Measurements from ENCODE around the gene G0S2. TPM values are rescaled to one million over a fixed set of nuclear protein-coding genes. Genes with fewer than 3 reads are reported as not detected.

Gene G0S2
- total RNA-seq, 5 donors from 2014 or later (not counting 1 experiment from before 2014, with no cell fraction given) = 0.32 to 0.60 (median 0.59) TPM; not detected in 2

DNA sequence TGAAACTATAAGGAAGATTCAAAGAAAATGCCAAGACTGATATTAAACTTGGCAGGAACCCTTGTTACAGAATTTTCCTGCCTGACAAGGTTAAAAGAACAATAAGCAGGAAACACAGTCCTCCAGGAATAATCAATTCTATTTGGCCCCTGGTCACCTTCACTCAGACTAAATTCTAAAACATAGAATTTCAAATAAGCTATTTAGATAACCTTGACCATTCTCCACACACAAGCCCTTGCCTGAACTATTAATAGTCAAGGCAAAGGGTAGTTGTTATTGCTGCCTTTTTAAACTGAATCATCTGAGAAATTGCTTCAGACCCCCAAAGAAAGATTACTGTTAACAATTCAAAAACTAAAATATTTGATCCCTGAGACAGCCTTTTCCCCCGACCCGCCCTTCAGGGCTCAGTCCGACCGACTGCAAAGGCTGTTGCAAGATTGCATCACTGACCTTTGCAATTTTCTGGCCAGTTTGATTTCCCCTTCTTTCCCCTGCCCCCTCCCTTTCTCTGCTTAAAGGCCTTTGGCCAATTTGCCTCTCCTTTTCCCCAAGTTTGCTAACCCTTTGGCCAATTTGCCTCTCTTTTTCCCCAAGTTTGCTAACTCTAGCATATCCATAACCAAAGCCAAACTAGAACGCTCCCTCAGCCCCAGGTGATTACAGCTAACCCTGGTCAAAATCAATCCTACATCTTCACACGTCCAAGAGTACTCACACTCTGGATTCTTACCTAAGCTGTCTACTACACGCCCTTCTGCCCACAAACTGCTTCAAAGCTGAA is 1.4 kb upstream of the G0S2 start:
- peaks cover 2 to 27% of the 10 kb centered on the region in 2 experiments for H3K4me1 ChIP-seq (ENCODE audit: control insufficient read depth in 1 of 2, extremely low read depth in 1 of 2, insufficient read depth in 2 of 2, low read length in 2 of 2)
- peaks cover 40 to 51% (median 41%) of the 10 kb centered on the region in 3 donors for H3K4me1 Mint-ChIP-seq
- peak overlapping the region in 2 of 3 donors; percentile 62 to 86 for H3K4me3 Mint-ChIP-seq
- ATAC-seq (replicated peaks in 1 of 4) (no peak), DNase-seq (no peak)
- no peaks in the 10 kb centered on the region for H3K36me3 Mint-ChIP-seq
- CTCF ChIA-PET = interaction anchor here in 1 of 2 donors (0.5 to 0.8 kb wide), 3 partner anchors 10 to 234 kb away, joined by 3 to 5 read pairs (median 4); partner anchors contain the start of gene LAMB3
- no peaks in the 10 kb centered on the region for H3K9me3 ChIP-seq
- POLR2A ChIA-PET = no interaction called here
- H3K27ac Mint-ChIP-seq = no peak overlapping the region
- WGBS (ENCODE audit: insufficient coverage) = 91% methylated on average over 5 of the region's 7 CpGs
- no peaks in the 10 kb centered on the region for H3K36me3 ChIP-seq (ENCODE audit: control insufficient read depth in 2 of 2, extremely low read depth in 1 of 2, insufficient read depth in 1 of 2, low read length in 1 of 2)
- H3K27ac ChIP-seq (ENCODE audit: low read length) = no peak overlapping the region
- peaks cover 3 to 17% of the 10 kb centered on the region in 2 experiments for H3K27me3 ChIP-seq (replicated peaks in 1 of 2; ENCODE audit: control insufficient read depth in 2 of 2, extremely low read depth in 1 of 2, insufficient read depth in 2 of 2, low read length in 1 of 2)
- H3K9me3 Mint-ChIP-seq = peaks cover 0 to 3% (median 0%) of the 10 kb centered on the region in 3 donors
- no peak overlapping the region for H3K4me3 ChIP-seq (ENCODE audit: control insufficient read depth in 1 of 2, extremely low read depth in 1 of 2, low read length in 1 of 2)
- peaks cover 35 to 38% of the 10 kb centered on the region in 2 donors for H3K27me3 Mint-ChIP-seq

DNA sequence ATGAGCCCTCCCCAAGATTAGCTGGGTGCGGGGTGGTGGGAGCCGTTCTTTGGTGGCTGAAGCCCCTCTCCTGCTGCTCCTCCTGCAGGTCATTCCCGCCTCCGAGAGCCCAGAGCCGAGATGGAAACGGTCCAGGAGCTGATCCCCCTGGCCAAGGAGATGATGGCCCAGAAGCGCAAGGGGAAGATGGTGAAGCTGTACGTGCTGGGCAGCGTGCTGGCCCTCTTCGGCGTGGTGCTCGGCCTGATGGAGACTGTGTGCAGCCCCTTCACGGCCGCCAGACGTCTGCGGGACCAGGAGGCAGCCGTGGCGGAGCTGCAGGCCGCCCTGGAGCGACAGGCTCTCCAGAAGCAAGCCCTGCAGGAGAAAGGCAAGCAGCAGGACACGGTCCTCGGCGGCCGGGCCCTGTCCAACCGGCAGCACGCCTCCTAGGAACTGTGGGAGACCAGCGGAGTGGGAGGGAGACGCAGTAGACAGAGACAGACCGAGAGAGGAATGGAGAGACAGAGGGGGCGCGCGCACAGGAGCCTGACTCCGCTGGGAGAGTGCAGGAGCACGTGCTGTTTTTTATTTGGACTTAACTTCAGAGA is 448 bp downstream of the G0S2 start:
- Mint-ChIP-seq H3K4me1 (peaks cover 40 to 51% (median 41%) of the 10 kb centered on the region in 3 donors), H3K4me3 (peak overlapping the region; percentile 62 to 86 (median 76)), H3K36me3 (no peaks in the 10 kb centered on the region), H3K27ac (peak overlapping the region in 1 of 2 donors; percentile 27), H3K27me3 (peaks cover 38% of the 10 kb centered on the region in 2 donors), H3K9me3 (peaks cover 0 to 3% (median 0%) of the 10 kb centered on the region in 3 donors)
- Histone ChIP-seq H3K27me3 (replicated peaks in 1 of 2; ENCODE audit: control insufficient read depth in 2 of 2, extremely low read depth in 1 of 2, insufficient read depth in 2 of 2, low read length in 1 of 2) (peaks cover 3 to 17% of the 10 kb centered on the region in 2 experiments), H3K27ac (ENCODE audit: low read length) (no peak overlapping the region), H3K4me3 (ENCODE audit: control insufficient read depth in 1 of 2, extremely low read depth in 1 of 2, low read length in 1 of 2) (peak overlapping the region; percentile 50 to 75), H3K9me3 (no peaks in the 10 kb centered on the region), H3K4me1 (ENCODE audit: control insufficient read depth in 1 of 2, extremely low read depth in 1 of 2, insufficient read depth in 2 of 2, low read length in 2 of 2) (peaks cover 2 to 27% of the 10 kb centered on the region in 2 experiments), H3K36me3 (ENCODE audit: control insufficient read depth in 2 of 2, extremely low read depth in 1 of 2, insufficient read depth in 1 of 2, low read length in 1 of 2) (no peaks in the 10 kb centered on the region)
- DNase-seq (no peak), ATAC-seq (replicated peaks in 1 of 4) (peak; percentile 21 to 42 (median 36))
- CTCF ChIA-PET = no interaction called here
- 16% methylated on average over 32 of the region's 34 CpGs for WGBS (ENCODE audit: insufficient coverage)
- POLR2A ChIA-PET = no interaction called here

DNA sequence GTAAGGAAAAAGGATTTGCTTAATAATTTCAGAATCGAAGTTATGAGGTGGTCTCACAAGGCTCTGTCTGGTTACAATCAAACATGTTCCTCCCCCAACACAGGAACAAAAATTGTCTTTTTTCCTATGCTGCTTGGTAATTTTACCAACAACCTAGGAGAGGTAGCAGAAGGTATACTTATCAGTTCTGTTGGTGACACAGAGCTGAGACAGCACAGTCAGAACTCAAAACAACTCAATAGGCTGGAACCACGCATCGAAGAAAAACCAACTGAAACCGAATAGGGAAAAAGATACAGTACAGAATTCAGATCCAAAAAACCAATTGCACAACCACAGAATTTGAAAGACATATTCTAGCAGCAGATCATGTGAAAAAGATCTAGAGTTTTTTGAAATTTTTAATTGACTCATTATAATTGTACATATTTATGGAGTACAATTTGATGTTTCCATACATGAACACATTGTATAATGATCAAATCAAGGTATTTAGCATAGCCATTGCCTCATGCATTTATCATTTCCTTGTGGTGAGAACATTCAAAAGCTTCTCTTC is 3.8 kb downstream of the G0S2 start:
- ChIA-PET POLR2A (no interaction called here), CTCF (no interaction called here)
- WGBS (ENCODE audit: insufficient coverage) = no CpG with 5 or more reads among the region's 4 CpGs
- Histone ChIP-seq H3K27me3 (replicated peaks in 1 of 2; ENCODE audit: control insufficient read depth in 2 of 2, extremely low read depth in 1 of 2, insufficient read depth in 2 of 2, low read length in 1 of 2) (peaks cover 6 to 17% of the 10 kb centered on the region in 2 experiments), H3K4me3 (ENCODE audit: control insufficient read depth in 1 of 2, extremely low read depth in 1 of 2, low read length in 1 of 2) (no peak overlapping the region), H3K9me3 (no peaks in the 10 kb centered on the region), H3K27ac (ENCODE audit: low read length) (no peak overlapping the region), H3K36me3 (ENCODE audit: control insufficient read depth in 2 of 2, extremely low read depth in 1 of 2, insufficient read depth in 1 of 2, low read length in 1 of 2) (no peaks in the 10 kb centered on the region), H3K4me1 (ENCODE audit: control insufficient read depth in 1 of 2, extremely low read depth in 1 of 2, insufficient read depth in 2 of 2, low read length in 2 of 2) (peaks cover 2 to 19% of the 10 kb centered on the region in 2 experiments)
- no peak overlapping the region for H3K27ac Mint-ChIP-seq
- DNase-seq (no peak), ATAC-seq (replicated peaks in 1 of 4) (no peak)
- H3K27me3 Mint-ChIP-seq = peaks cover 37 to 40% of the 10 kb centered on the region in 2 donors
- no peaks in the 10 kb centered on the region for H3K36me3 Mint-ChIP-seq
- H3K4me3 Mint-ChIP-seq = no peak overlapping the region
- peaks cover 20 to 23% (median 22%) of the 10 kb centered on the region in 3 donors for H3K4me1 Mint-ChIP-seq
- H3K9me3 Mint-ChIP-seq = no peaks in the 10 kb centered on the region

DNA sequence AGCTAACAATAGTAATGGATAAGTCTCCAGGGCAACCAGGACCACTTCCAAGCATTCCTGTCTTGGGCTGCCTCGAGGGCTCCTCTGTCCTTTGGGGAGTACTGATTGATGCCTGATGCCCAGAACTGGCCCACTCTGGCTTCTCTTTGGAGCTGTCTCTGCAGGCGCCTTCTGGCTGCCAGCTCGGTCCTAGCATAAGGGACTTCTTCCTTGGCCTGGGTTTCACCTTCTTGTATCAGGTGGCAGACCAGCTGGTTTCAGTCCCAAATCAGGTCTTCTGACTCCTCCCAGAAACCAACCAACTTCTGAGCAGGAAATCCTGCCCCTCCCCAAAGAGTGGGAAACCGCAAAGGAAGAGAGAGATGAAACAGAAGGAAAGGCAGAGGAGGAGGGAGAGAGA is 10.6 kb downstream of the G0S2 start:
- H3K27ac Mint-ChIP-seq = peak overlapping the region; percentile 71 to 74
- peaks cover 37 to 51% (median 43%) of the 10 kb centered on the region in 3 donors for H3K4me1 Mint-ChIP-seq
- Histone ChIP-seq H3K36me3 (ENCODE audit: control insufficient read depth in 2 of 2, extremely low read depth in 1 of 2, insufficient read depth in 1 of 2, low read length in 1 of 2) (no peaks in the 10 kb centered on the region), H3K9me3 (no peaks in the 10 kb centered on the region), H3K27ac (ENCODE audit: low read length) (peak overlapping the region; percentile 11), H3K4me1 (ENCODE audit: control insufficient read depth in 1 of 2, extremely low read depth in 1 of 2, insufficient read depth in 2 of 2, low read length in 2 of 2) (peaks cover 21 to 24% of the 10 kb centered on the region in 2 experiments), H3K27me3 (replicated peaks in 1 of 2; ENCODE audit: control insufficient read depth in 2 of 2, extremely low read depth in 1 of 2, insufficient read depth in 2 of 2, low read length in 1 of 2) (peaks cover 0 to 3% of the 10 kb centered on the region in 2 experiments), H3K4me3 (ENCODE audit: control insufficient read depth in 1 of 2, extremely low read depth in 1 of 2, low read length in 1 of 2) (peak overlapping the region in 1 of 2 donors; percentile 42)
- ChIA-PET CTCF (interaction anchor here in 1 of 2 donors (1.0 kb wide), 1 partner anchor 120 kb away, joined by 3 read pairs; no protein-coding TSS in a partner anchor), POLR2A (no interaction called here)
- peak; percentile 40 to 81 (median 64) for ATAC-seq (replicated peaks in 1 of 4)
- peak overlapping the region; percentile 42 to 82 (median 48) for H3K4me3 Mint-ChIP-seq
- DNase-seq = peak in 9 of 35 experiments; percentile 1 to 49 (median 11)
- H3K36me3 Mint-ChIP-seq = no peaks in the 10 kb centered on the region
- no peaks in the 10 kb centered on the region for H3K9me3 Mint-ChIP-seq
- 33% methylated on average over 2 of the region's 4 CpGs for WGBS (ENCODE audit: insufficient coverage)
- H3K27me3 Mint-ChIP-seq = peaks cover 2 to 4% of the 10 kb centered on the region in 2 donors

DNA sequence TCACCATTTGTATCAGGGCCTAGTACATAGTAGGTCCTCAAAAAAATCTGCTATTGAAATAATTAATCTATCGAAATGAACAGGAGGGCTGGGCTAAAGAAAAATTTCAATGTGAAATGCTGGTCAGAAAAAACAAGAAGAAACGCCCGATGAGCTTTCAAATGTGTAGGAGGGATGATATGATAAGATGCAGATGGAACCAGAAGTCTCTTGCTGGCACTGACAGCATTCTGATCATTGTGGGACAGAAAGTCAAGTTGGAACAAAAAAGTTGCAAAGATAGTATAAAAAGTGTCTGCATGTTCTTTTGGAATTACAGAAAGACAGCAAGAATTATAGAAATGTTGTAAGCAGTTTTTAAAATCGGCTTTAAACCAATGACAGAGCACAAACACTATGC is 11.1 kb downstream of the G0S2 start:
- Mint-ChIP-seq H3K27ac (peak overlapping the region; percentile 71 to 74), H3K36me3 (no peaks in the 10 kb centered on the region), H3K4me3 (peak overlapping the region in 1 of 3 donors; percentile 82), H3K4me1 (peaks cover 37 to 51% (median 43%) of the 10 kb centered on the region in 3 donors), H3K27me3 (peaks cover 0 to under 1% of the 10 kb centered on the region in 2 donors), H3K9me3 (no peaks in the 10 kb centered on the region)
- Histone ChIP-seq H3K27ac (ENCODE audit: low read length) (no peak overlapping the region), H3K4me3 (ENCODE audit: control insufficient read depth in 1 of 2, extremely low read depth in 1 of 2, low read length in 1 of 2) (no peak overlapping the region), H3K9me3 (no peaks in the 10 kb centered on the region), H3K4me1 (ENCODE audit: control insufficient read depth in 1 of 2, extremely low read depth in 1 of 2, insufficient read depth in 2 of 2, low read length in 2 of 2) (peaks cover 21 to 24% of the 10 kb centered on the region in 2 experiments), H3K27me3 (replicated peaks in 1 of 2; ENCODE audit: control insufficient read depth in 2 of 2, extremely low read depth in 1 of 2, insufficient read depth in 2 of 2, low read length in 1 of 2) (peaks cover 0 to 3% of the 10 kb centered on the region in 2 experiments), H3K36me3 (ENCODE audit: control insufficient read depth in 2 of 2, extremely low read depth in 1 of 2, insufficient read depth in 1 of 2, low read length in 1 of 2) (no peaks in the 10 kb centered on the region)
- DNase-seq = no peak
- 25% methylated on average over 2 of the region's 4 CpGs for WGBS (ENCODE audit: insufficient coverage)
- no peak for ATAC-seq (replicated peaks in 1 of 4)
- ChIA-PET CTCF (interaction anchor here in 1 of 2 donors (1.0 kb wide), 1 partner anchor 120 kb away, joined by 3 read pairs; no protein-coding TSS in a partner anchor), POLR2A (no interaction called here)

DNA sequence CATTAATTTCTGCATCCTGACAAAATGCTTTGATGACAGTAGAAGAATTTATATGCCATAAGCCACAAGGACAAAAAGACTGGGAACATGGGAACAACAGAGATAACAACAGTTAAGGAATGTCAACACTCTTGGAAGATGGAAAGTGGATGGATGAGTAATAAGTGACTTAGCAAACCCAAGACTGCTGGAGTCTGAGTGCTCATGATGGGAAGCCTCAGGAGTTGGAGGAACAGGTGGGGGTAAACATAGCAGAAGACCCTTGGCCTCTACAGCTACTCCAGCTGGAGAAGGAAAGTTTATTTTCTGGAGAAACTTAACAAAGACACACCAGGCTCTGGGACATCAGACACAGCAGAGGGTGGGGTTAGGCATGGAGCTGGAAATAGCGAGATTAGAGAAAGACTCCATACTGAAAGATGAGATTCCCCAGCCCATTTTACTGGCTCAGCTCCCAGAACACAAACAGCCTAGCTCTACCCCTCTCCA is 13.6 kb downstream of the G0S2 start:
- no peak overlapping the region for H3K27ac ChIP-seq (ENCODE audit: low read length)
- Mint-ChIP-seq H3K27me3 (no peaks in the 10 kb centered on the region), H3K9me3 (no peaks in the 10 kb centered on the region), H3K4me3 (no peak overlapping the region), H3K4me1 (peaks cover 49 to 63% (median 49%) of the 10 kb centered on the region in 3 donors), H3K27ac (no peak overlapping the region), H3K36me3 (no peaks in the 10 kb centered on the region)
- no peak for ATAC-seq (replicated peaks in 1 of 4)
- peaks cover 0 to 2% of the 10 kb centered on the region in 2 experiments for H3K27me3 ChIP-seq (replicated peaks in 1 of 2; ENCODE audit: control insufficient read depth in 2 of 2, extremely low read depth in 1 of 2, insufficient read depth in 2 of 2, low read length in 1 of 2)
- CTCF ChIA-PET = interaction anchor here (0.6 to 0.7 kb wide), 2 partner anchors 45 to 112 kb away, joined by 3 read pairs; no protein-coding TSS in a partner anchor
- H3K9me3 ChIP-seq = no peaks in the 10 kb centered on the region
- POLR2A ChIA-PET = no interaction called here
- no peak for DNase-seq
- WGBS (ENCODE audit: insufficient coverage) = no CpG with 5 or more reads among the region's 1 CpG
- H3K4me3 ChIP-seq (ENCODE audit: control insufficient read depth in 1 of 2, extremely low read depth in 1 of 2, low read length in 1 of 2) = no peak overlapping the region
- peaks cover 21 to 24% of the 10 kb centered on the region in 2 experiments for H3K4me1 ChIP-seq (ENCODE audit: control insufficient read depth in 1 of 2, extremely low read depth in 1 of 2, insufficient read depth in 2 of 2, low read length in 2 of 2)
- no peaks in the 10 kb centered on the region for H3K36me3 ChIP-seq (ENCODE audit: control insufficient read depth in 2 of 2, extremely low read depth in 1 of 2, insufficient read depth in 1 of 2, low read length in 1 of 2)

All from T-cell (primary cell).